Stimulated activated naive CD8-positive, alpha-beta T cell treated with anti-CD3 and anti-CD28 coated beads, Interleukin-15, amount 100 ng/mL, for 72 hours (primary cell): ENCODE data around the gene PRPF31.
"Not testable (repeated sequence)": the region's sequence is repeated elsewhere in the genome, so short reads cannot be mapped to it uniquely, and the experiment has no call there.

Source experiments
- ATAC-seq: fragments of 150-1000 bp; cut with Tn5 transposase; 2 replicates; pipeline ENCODE4 v1.10.0; 2021; ENCODE audit warnings: mild to moderate bottlenecking, moderate library complexity
- DNase-seq, 2 donors: peaks; one replicate each; pipeline ENCODE4 v3.0.0; 2021 to 2022
- H3K27ac Mint-ChIP-seq, 2 donors: one replicate each; pipeline ENCODE4 v1.8.0; 2022; ENCODE audit warnings: mild to moderate bottlenecking in 2 of 2, mixed read lengths in 2 of 2, moderate library complexity in 2 of 2
- H3K27me3 Mint-ChIP-seq: one replicate; pipeline ENCODE4 v1.8.0; 2022; ENCODE audit warnings: mixed read lengths
- H3K4me1 Mint-ChIP-seq: one replicate; pipeline ENCODE4 v1.8.0; 2022; ENCODE audit warnings: mild to moderate bottlenecking, mixed read lengths
- H3K4me3 Mint-ChIP-seq, 2 donors: one replicate each; pipeline ENCODE4 v1.8.0; 2022; ENCODE audit warnings: mild to moderate bottlenecking in 2 of 2, mixed read lengths in 2 of 2, moderate library complexity in 1 of 2
- H3K9me3 Mint-ChIP-seq, 2 donors: one replicate each; pipeline ENCODE4 v1.8.0; 2022; ENCODE audit warnings: mixed read lengths in 2 of 2

PRPF31 gene, protein sequence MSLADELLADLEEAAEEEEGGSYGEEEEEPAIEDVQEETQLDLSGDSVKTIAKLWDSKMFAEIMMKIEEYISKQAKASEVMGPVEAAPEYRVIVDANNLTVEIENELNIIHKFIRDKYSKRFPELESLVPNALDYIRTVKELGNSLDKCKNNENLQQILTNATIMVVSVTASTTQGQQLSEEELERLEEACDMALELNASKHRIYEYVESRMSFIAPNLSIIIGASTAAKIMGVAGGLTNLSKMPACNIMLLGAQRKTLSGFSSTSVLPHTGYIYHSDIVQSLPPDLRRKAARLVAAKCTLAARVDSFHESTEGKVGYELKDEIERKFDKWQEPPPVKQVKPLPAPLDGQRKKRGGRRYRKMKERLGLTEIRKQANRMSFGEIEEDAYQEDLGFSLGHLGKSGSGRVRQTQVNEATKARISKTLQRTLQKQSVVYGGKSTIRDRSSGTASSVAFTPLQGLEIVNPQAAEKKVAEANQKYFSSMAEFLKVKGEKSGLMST

GRCh38 chr19:54115109-54116063, at the start of gene PRPF31, which contains the start of gene TFPT:
Gene PRPF31, plus strand, starts transcription at chr19:54115754. Its CDS starts 2,525 bp downstream, at chr19:54118279.
Gene TFPT, minus strand, starts transcription at chr19:54115657. Its CDS starts 388 bp downstream, at chr19:54115269.
- DNase-seq (peak; percentile 94 to 95), ATAC-seq (peak; percentile 96)
- H3K4me1 Mint-ChIP-seq = peaks cover 43% of the 10 kb centered on the region
- no peaks in the 10 kb centered on the region for H3K9me3 Mint-ChIP-seq
- no peaks in the 10 kb centered on the region for H3K27me3 Mint-ChIP-seq
- peak within 1 kb of the TSS; percentile 85 to 93 for H3K4me3 Mint-ChIP-seq
- H3K27ac Mint-ChIP-seq = peak within 1 kb of the TSS; percentile 87 to 95

- Mint-ChIP-seq H3K4me1 (no peaks in the 10 kb centered on the region), H3K4me3 (no peak overlapping the region), H3K27ac (no peak overlapping the region), H3K27me3 (peaks cover 17% of the 10 kb centered on the region), H3K9me3 (peaks cover 0 to 8% of the 10 kb centered on the region in 2 donors)
- DNase-seq (no peak), ATAC-seq (no peak)
Measured at GRCh38 chr19:54069470-54069869, 46.1 kb upstream of the PRPF31 start.

DNA sequence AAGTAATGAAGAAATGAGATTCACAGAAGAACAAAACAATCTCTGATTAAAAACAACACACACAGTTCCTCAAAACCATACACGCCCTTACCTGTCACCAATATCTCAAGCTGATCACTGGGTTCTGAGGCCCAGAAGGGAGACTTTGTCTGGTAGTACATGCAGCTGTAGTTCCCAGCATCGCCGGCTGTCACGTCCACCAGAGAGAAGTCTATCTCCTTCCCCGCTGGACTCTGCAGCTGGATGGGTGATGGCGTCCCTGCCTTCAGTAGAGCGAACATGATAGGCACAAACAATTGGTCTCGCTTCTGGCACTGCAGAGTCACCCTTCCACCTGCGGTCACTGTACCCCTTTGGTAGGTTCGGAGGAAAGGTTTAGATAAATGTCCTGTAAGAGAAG, 41.7 kb upstream of the PRPF31 start:
- no peak for ATAC-seq
- peaks cover under 1% of the 10 kb centered on the region for H3K27me3 Mint-ChIP-seq
- peaks cover 0 to 8% of the 10 kb centered on the region in 2 donors for H3K9me3 Mint-ChIP-seq
- no peak overlapping the region for H3K27ac Mint-ChIP-seq
- H3K4me3 Mint-ChIP-seq = no peak overlapping the region
- no peaks in the 10 kb centered on the region for H3K4me1 Mint-ChIP-seq
- DNase-seq = no peak

- H3K9me3 Mint-ChIP-seq = no peaks in the 10 kb centered on the region
- H3K4me3 Mint-ChIP-seq = no peak overlapping the region
Measured at GRCh38 chr19:54074851-54075250, 40.7 kb upstream of the PRPF31 start.

GRCh38 chr19:54077334-54077733, 38.2 kb upstream of the PRPF31 start:
- no peak for ATAC-seq
- Mint-ChIP-seq H3K27me3 (peaks cover 8% of the 10 kb centered on the region), H3K9me3 (no peaks in the 10 kb centered on the region), H3K27ac (no peak overlapping the region), H3K4me3 (no peak overlapping the region), H3K4me1 (no peaks in the 10 kb centered on the region)
- no peak for DNase-seq

More at GRCh38 chr19:54074851-54075250, 40.7 kb upstream of the PRPF31 start:
- Mint-ChIP-seq H3K4me1 (no peaks in the 10 kb centered on the region), H3K27me3 (peaks cover 8% of the 10 kb centered on the region), H3K27ac (no peak overlapping the region)
- ATAC-seq (no peak), DNase-seq (no peak)

DNA sequence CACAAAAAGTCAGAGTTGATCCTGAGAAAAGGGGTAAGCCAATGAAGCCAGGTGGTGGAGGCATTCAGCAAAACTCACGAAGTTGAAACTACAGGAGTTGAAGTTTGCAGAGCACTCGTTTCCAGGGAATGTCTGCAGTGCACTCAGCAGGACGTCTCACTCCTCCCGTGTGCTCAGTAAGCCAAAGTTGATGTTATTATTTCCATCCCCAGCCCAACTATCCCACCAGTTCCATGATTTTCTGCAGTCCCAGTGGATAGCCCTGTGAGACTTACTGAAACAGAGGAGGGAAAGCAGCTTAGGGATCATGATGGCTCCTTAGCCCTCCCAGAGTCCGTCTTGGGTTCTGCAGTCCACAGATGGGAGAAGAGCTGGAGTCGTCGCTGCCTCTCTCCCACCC, 34.5 kb upstream of the PRPF31 start, which contains the start of gene TARM1:
Gene TARM1 (minus strand): TSS at position 334 of the 400 bp plus-strand sequence. CDS start 25 bp downstream, at position 309.
- Mint-ChIP-seq H3K4me1 (no peaks in the 10 kb centered on the region), H3K27me3 (peaks cover 13% of the 10 kb centered on the region), H3K9me3 (peaks cover 5 to 7% of the 10 kb centered on the region in 2 donors), H3K27ac (no peak within 1 kb of the TSS), H3K4me3 (no peak within 1 kb of the TSS)
- ATAC-seq (no peak), DNase-seq (no peak)

DNA sequence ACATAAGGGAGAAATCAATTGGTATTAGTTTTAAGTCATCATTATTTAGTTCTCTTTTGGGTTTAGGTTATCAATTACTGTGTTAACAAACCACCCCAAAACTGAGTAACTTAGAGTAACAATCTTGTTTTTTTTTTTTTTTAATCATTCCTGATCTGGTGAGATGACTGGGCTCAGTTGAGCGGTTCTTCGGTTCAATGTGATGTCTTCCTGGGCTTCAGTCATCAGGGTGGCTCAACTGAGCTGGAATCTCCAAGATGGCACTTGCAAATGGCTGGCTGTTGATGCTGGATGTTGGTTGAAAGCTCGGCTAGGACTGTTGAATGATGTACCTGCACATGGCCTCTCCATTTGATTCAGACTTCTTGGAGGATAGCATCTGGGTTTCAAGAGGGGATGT, 31.1 kb upstream of the PRPF31 start:
- Mint-ChIP-seq H3K4me1 (no peaks in the 10 kb centered on the region), H3K27me3 (peaks cover 9% of the 10 kb centered on the region), H3K27ac (no peak overlapping the region), H3K9me3 (peaks cover 6 to 7% of the 10 kb centered on the region in 2 donors), H3K4me3 (no peak overlapping the region)
- DNase-seq = no peak
- no peak for ATAC-seq

DNA sequence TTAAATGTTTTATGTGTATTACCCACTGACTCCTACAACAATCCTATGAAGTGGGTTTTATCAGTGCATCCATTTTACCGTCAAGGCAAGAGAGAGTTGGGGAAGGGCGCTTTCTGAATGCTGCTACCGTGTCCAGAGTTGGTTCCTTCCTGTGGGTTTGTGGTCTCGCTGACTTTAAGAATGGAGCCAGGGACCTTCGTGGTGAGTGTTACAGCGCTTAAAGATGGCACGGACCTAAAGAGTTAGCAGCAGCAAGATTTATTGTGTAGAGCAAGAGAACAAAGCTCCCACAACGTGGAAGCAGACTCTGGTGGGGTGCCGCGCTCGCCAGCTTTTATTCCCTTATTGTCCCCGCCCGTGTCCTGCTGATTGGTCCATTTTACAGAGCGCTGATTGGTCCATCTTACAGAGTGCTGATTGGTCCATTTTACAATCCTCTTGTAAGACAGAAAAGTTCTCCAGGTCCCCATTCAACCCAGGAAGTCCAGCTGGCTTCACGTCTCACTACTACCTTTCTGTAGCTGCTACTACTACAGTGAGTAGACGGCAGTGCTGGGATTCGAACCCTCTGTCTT, 21.0 kb upstream of the PRPF31 start:
- peak overlapping the region in 1 of 2 donors; percentile 75 for H3K4me3 Mint-ChIP-seq

GRCh38 chr19:54095136-54095858, 20.3 kb upstream of the PRPF31 start:
- no peak for DNase-seq
- Mint-ChIP-seq H3K4me1 (peaks cover 20% of the 10 kb centered on the region), H3K27ac (no peak overlapping the region), H3K27me3 (peaks cover 45% of the 10 kb centered on the region), H3K9me3 (no peaks in the 10 kb centered on the region), H3K4me3 (peak overlapping the region; percentile 75 to 79)
- ATAC-seq = no peak

More for the DNA sequence above, 21.0 kb upstream of the PRPF31 start:
- Mint-ChIP-seq H3K27ac (no peak overlapping the region), H3K4me1 (peaks cover 20% of the 10 kb centered on the region), H3K9me3 (no peaks in the 10 kb centered on the region), H3K27me3 (peaks cover 45% of the 10 kb centered on the region)
- no peak for ATAC-seq
- no peak for DNase-seq

GRCh38 chr19:54095859-54096616, 19.5 kb upstream of the PRPF31 start:
- Mint-ChIP-seq H3K4me3 (peak overlapping the region; percentile 75 to 79), H3K27me3 (peaks cover 45% of the 10 kb centered on the region), H3K27ac (peak overlapping the region in 1 of 2 donors; percentile 89), H3K4me1 (peaks cover 20% of the 10 kb centered on the region)
- ATAC-seq = peak; percentile 86
- not testable (repeated sequence) for H3K9me3 Mint-ChIP-seq
- DNase-seq = peak; percentile 45 to 50

DNA sequence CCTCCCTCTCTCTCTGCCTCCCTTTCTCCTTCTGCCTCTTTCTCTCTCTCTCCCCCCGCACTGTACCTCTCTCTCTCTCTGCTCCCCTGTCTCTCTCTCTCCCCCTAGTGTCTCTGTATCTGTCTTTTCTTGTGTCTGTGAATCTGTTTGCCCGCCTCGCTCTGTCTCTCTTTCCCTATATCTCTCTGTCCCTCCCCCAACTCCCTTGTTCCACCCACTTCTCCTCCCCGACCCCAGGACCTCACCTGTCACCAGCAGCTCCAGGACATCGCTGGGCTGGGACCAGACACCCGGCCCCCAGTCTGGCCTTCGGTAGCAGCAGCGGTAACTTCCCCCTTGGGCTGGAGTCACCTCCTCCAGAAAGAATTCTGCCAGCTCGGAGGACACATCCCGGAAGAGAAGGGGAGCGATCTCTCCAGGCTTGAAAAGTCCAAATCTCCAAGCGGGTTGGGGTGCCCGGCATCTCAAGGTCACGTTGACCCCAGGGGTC, 18.9 kb upstream of the PRPF31 start:
- H3K4me1 Mint-ChIP-seq = peaks cover 20% of the 10 kb centered on the region
- H3K27ac Mint-ChIP-seq = peak overlapping the region in 1 of 2 donors; percentile 89
- ATAC-seq = peak; percentile 37
- peaks cover 45% of the 10 kb centered on the region for H3K27me3 Mint-ChIP-seq
- peak overlapping the region; percentile 69 to 79 for H3K4me3 Mint-ChIP-seq
- DNase-seq = no peak
- no peaks in the 10 kb centered on the region for H3K9me3 Mint-ChIP-seq

- Mint-ChIP-seq H3K27me3 (peaks cover 27% of the 10 kb centered on the region), H3K4me3 (no peak overlapping the region), H3K4me1 (peaks cover 43% of the 10 kb centered on the region), H3K9me3 (no peaks in the 10 kb centered on the region), H3K27ac (no peak overlapping the region)
- DNase-seq = no peak
- ATAC-seq = no peak
Measured at GRCh38 chr19:54099190-54099902, 16.2 kb upstream of the PRPF31 start.

DNA sequence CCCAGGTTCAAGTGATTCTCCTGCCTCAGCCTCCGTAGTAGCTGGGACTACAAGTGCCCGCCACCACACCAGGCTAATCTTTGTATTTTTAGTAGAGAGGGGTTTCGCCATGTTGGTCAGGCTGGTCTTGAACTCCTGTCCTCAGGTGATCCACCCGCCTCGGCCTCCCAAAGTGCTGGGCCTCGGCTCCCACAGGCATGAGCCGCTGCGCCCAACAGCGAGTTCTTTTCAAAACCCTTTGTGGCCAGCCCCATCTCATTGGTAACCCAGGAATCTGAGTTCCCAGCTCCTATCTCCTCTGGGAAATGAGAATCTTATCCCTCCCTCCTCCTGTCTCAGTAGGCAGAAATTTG, 15.7 kb upstream of the PRPF31 start:
- Mint-ChIP-seq H3K27me3 (peaks cover 22% of the 10 kb centered on the region), H3K4me1 (peaks cover 43% of the 10 kb centered on the region)
- not testable (repeated sequence) for H3K4me3 Mint-ChIP-seq, ATAC-seq, H3K27ac Mint-ChIP-seq, DNase-seq, H3K9me3 Mint-ChIP-seq
